Gastrocnemius medialis (tissue), 4 donors: Measurements from ENCODE around the gene SAMD11. TPM values are rescaled to one million over a fixed set of nuclear protein-coding genes. Genes with fewer than 3 reads are reported as not detected.

Source experiments
- ATAC-seq, 2 donors: fragments of 150-250 bp; one replicate each; pipeline ENCODE4 v1.9.1; 2016
- DNase-seq, 2 donors: peaks; one replicate each; pipeline ENCODE4 v3.0.0-alpha.2; 2019
- H3K27ac ChIP-seq, 4 donors: fragments of 200-600 bp; sonication (generic); 1 replicate in 1 of 4; 2 replicates in 3 of 4; pipeline ENCODE4 v1.5.1; 2016 to 2018; ENCODE audit warnings: mild to moderate bottlenecking in 2 of 4, moderate library complexity in 1 of 4
- H3K27me3 ChIP-seq, 3 donors: fragments of 200-600 bp; sonication (generic) in 2 of 3; 1 replicate in 1 of 3; 2 replicates in 2 of 3; pipeline versions ENCODE4 v1.5.1 to v1.6.0; 2016 to 2019; ENCODE audit warnings: mild to moderate bottlenecking in 1 of 3, moderate library complexity in 1 of 3
- H3K36me3 ChIP-seq, 2 donors: fragments of 200-600 bp; sonication (generic) in 1 of 2; one replicate each; pipeline ENCODE4 v1.5.1; 2017 to 2018
- H3K4me1 ChIP-seq, 2 donors: fragments of 200-600 bp; sonication (generic) in 1 of 2; one replicate each; pipeline ENCODE4 v1.5.1; 2016 to 2017; ENCODE audit warnings: mild to moderate bottlenecking in 2 of 2
- H3K4me3 ChIP-seq, 4 donors: fragments of 200-600 bp; sonication (generic) in 3 of 4; 1 replicate in 1 of 4; 2 replicates in 3 of 4; pipeline ENCODE4 v1.5.1; 2016 to 2019; ENCODE audit warnings: mild to moderate bottlenecking in 2 of 4
- H3K9me3 ChIP-seq, 3 donors: fragments of 200-600 bp; sonication (generic) in 2 of 3; 1 replicate in 1 of 3; 2 replicates in 2 of 3; pipeline ENCODE4 v1.5.1; 2016 to 2019
- POLR2A ChIP-seq, 2 donors: fragments of 450-650 bp; IDR thresholded peaks; one replicate each; pipeline ENCODE4 v1.6.1; 2017; ENCODE audit warnings: antibody characterized with exemption in 2 of 2, mild to moderate bottlenecking in 2 of 2, moderate library complexity in 2 of 2
- in situ Hi-C, 4 donors: fragments of 200-750 bp; cut with MboI; loops; one replicate each; pipeline versions ENCODE4 v1.15.0 to v1.8.0; 2017; ENCODE audit warnings: low sequenced_read_pairs in 4 of 4
- intact Hi-C: fragments of 100-400 bp; cut with DNase I; formaldehyde crosslinking; loops from one replicate; pipeline ENCODE4 v1.15.1; 2023; ENCODE audit warnings: low total_unique reads
- total RNA-seq, 4 donors: library from RNA; depleted of rRNA; stranded (reverse); fragments of >200 nt; gene quantifications; one replicate each; pipeline versions ENCODE4 v1.1.0 to v1.2.3, GENCODE V29; 2016
- TF ChIP-seq, protein P1 (sequence below), 5 experiments: fragments of 450-650 bp in 3 of 5; fragments of 200-600 bp in 2 of 5; sonication (generic) in 2 of 5; IDR thresholded peaks in 4 of 5; conservative IDR thresholded peaks in 1 of 5; 1 replicate in 4 of 5; 2 replicates in 1 of 5; pipeline ENCODE4 v1.5.1; 2016 to 2019; ENCODE audit warnings: antibody characterized with exemption in 5 of 5, mild to moderate bottlenecking in 3 of 5, moderate library complexity in 3 of 5

Gene SAMD11
- total RNA-seq, 4 donors from 2014 or later: 0.17 to 0.38 TPM; not detected in 2

- no peaks in the 10 kb centered on the region for H3K9me3 ChIP-seq
- peaks cover 15 to 27% of the 10 kb centered on the region in 2 donors for H3K4me1 ChIP-seq
- no peak for TF ChIP-seq POLR2A (IDR thresholded peaks at IDR 0.05)
- TF ChIP-seq, protein P1, sequence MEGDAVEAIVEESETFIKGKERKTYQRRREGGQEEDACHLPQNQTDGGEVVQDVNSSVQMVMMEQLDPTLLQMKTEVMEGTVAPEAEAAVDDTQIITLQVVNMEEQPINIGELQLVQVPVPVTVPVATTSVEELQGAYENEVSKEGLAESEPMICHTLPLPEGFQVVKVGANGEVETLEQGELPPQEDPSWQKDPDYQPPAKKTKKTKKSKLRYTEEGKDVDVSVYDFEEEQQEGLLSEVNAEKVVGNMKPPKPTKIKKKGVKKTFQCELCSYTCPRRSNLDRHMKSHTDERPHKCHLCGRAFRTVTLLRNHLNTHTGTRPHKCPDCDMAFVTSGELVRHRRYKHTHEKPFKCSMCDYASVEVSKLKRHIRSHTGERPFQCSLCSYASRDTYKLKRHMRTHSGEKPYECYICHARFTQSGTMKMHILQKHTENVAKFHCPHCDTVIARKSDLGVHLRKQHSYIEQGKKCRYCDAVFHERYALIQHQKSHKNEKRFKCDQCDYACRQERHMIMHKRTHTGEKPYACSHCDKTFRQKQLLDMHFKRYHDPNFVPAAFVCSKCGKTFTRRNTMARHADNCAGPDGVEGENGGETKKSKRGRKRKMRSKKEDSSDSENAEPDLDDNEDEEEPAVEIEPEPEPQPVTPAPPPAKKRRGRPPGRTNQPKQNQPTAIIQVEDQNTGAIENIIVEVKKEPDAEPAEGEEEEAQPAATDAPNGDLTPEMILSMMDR (IDR thresholded peaks at IDR 0.05 in 4 of 5, conservative IDR thresholded peaks at IDR 0.05 in 1 of 5): no peak
- no peaks in the 10 kb centered on the region for H3K36me3 ChIP-seq
- intact Hi-C loops (loop anchor here (2.0 to 5.0 kb wide), 2 partner anchors 82 to 186 kb away; partner anchors contain the start of gene HES4), in situ Hi-C loops (no loop called here)
- H3K27me3 ChIP-seq: peaks cover 9 to 52% (median 21%) of the 10 kb centered on the region in 3 donors
- H3K27ac ChIP-seq: no peak overlapping the region
- no peak for DNase-seq
- no peak overlapping the region for H3K4me3 ChIP-seq
- ATAC-seq: no peak
Measured at GRCh38 chr1:920521-920920, 3.2 kb upstream of the SAMD11 start.

DNA sequence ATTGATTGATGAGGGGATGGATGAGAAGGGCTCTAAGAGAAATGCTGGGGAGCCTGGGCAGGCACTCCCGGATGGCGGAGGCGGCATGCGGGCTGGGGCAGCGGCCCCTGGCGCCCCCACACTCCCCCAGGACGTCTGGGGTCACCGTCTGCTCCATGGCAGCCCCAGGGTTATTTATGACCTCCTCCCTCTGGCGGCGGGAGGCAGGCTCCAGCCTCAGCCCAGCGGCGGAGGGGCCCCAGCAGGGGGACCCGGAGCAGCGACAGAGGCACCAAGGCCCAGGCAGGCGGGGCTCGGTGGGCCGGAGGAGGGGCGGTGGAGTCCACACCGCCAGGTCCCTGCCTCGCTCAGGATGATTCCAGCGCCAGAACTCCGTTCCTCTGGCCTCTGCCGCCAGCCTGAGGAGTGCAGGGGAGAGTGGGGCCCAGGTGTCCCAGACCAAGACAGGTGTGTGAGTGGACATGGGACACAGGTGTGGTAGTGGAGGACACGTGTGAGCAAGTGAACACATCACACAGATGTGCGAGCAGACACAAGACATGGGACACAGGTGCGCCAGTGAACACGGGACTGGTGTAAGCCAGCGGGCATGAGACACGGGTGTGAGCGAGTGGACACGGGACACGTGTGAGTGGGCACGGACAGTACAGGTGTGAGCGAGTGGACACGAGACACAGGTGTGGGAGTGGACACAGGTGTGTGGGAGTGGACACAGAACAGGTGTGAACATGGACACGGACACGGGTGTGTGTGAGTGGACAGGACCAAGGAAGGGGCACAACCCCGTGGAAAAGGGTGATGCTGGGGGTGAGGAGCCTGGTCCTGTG is 2.5 kb upstream of the SAMD11 start:
- Histone ChIP-seq H3K9me3 (no peaks in the 10 kb centered on the region), H3K4me3 (peak overlapping the region in 1 of 4 donors; percentile 7), H3K27ac (no peak overlapping the region), H3K4me1 (peaks cover 15 to 32% of the 10 kb centered on the region in 2 donors), H3K36me3 (no peaks in the 10 kb centered on the region), H3K27me3 (peaks cover 16 to 52% (median 25%) of the 10 kb centered on the region in 3 donors)
- ATAC-seq: peak; percentile 59 to 60
- in situ Hi-C loops (no loop called here), intact Hi-C loops (loop anchor here (1.0 to 5.0 kb wide), 3 partner anchors 17 to 186 kb away; partner anchors contain the start of gene HES4)
- TF ChIP-seq, protein P1 (IDR thresholded peaks at IDR 0.05 in 4 of 5, conservative IDR thresholded peaks at IDR 0.05 in 1 of 5): peak; percentile 34 to 74 (median 55)
- TF ChIP-seq POLR2A (IDR thresholded peaks at IDR 0.05): no peak
- DNase-seq: peak in 1 of 2 donors; percentile 51

DNA sequence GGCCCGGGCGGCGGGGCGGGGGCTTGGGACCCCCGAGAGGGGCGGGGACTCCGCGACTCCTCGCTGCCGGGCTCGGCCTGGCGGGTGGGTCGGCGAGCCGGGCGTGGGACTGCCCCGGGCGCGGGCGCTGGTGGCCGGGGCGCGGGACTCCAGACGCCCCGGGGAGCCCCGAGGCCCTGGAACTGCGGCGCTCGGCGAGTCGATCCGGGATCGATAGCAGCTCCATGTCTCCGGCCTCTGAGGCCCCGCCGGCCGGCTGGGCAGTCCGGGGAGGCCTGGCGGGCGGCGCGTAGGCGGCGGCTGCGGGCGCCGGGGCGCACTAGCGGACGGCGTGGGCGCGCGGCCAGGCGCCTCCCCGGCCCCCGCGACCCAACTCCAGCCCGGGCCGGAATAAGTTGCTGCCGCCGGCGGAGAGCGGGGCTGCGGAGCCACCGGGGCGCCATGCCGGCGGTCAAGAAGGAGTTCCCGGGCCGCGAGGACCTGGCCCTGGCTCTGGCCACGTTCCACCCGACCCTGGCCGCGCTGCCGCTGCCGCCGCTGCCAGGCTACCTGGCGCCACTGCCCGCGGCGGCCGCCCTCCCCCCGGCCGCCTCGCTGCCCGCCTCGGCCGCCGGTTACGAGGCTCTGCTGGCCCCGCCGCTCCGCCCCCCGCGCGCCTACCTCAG is 400 bp downstream of the SAMD11 start:
- DNase-seq (no peak), ATAC-seq (peak in 1 of 2 donors; percentile 31)
- Histone ChIP-seq H3K27me3 (peaks cover 31 to 55% (median 39%) of the 10 kb centered on the region in 3 donors), H3K27ac (no peak overlapping the region), H3K36me3 (no peaks in the 10 kb centered on the region), H3K4me3 (peak overlapping the region; percentile 47 to 54 (median 48)), H3K4me1 (peaks cover 15 to 32% of the 10 kb centered on the region in 2 donors), H3K9me3 (no peaks in the 10 kb centered on the region)
- in situ Hi-C loops (no loop called here), intact Hi-C loops (loop anchor here (5.0 kb wide), 1 partner anchor 78 kb away; the partner anchor contains the start of gene HES4)
- no peak for TF ChIP-seq POLR2A (IDR thresholded peaks at IDR 0.05)
- TF ChIP-seq, protein P1 (IDR thresholded peaks at IDR 0.05 in 4 of 5, conservative IDR thresholded peaks at IDR 0.05 in 1 of 5): no peak

- H3K27ac ChIP-seq: no peak overlapping the region
- H3K9me3 ChIP-seq: no peaks in the 10 kb centered on the region
- peaks cover 15 to 32% of the 10 kb centered on the region in 2 donors for H3K4me1 ChIP-seq
- ATAC-seq (peak in 1 of 2 donors; percentile 15), DNase-seq (no peak)
- in situ Hi-C loops (no loop called here), intact Hi-C loops (loop anchor here (5.0 kb wide), 1 partner anchor 77 kb away; the partner anchor contains the start of gene HES4)
- peaks cover 35 to 47% (median 37%) of the 10 kb centered on the region in 3 donors for H3K27me3 ChIP-seq
- H3K36me3 ChIP-seq: no peaks in the 10 kb centered on the region
- TF ChIP-seq POLR2A (IDR thresholded peaks at IDR 0.05): no peak
- TF ChIP-seq, protein P1 (IDR thresholded peaks at IDR 0.05 in 4 of 5, conservative IDR thresholded peaks at IDR 0.05 in 1 of 5): no peak
- H3K4me3 ChIP-seq: peak overlapping the region; percentile 47 to 48 (median 48)
Measured at GRCh38 chr1:924656-925560, 1.2 kb downstream of the SAMD11 start.
